ENCODE measurements around the gene NFIC.
"Not testable (repeated sequence)": the region's sequence is repeated elsewhere in the genome, so short reads cannot be mapped to it uniquely, and the experiment has no call there.

The NFIC gene

DNA sequence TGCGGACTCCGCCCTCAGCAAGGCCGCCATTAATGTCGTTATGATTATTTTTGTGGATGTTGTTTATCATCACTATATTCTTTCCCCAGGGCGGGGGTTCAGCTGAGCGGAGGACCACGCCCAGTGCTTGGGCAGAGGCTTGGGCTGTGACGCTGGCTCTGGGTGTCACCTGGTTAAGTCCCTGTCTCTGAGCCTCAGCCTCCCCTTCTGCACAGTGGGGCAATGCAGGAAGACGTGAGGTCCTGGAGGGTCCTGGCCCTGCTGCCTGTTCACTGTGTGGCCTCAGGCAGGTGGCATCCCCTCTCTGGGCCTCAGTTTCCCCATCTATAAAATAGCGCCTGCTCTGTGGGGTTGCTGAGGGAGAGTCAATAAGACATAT, 32.5 kb downstream of the NFIC start:
- TF ChIP-seq ZNF70 (CRISPR knock-in tag; IDR thresholded peaks at IDR 0.05) (no peak), ISL1 (CRISPR knock-in tag; IDR thresholded peaks at IDR 0.05) (no peak), ZC3H10 (CRISPR knock-in tag; IDR thresholded peaks at IDR 0.05) (no peak)
- ATAC-seq = no peak

DNA sequence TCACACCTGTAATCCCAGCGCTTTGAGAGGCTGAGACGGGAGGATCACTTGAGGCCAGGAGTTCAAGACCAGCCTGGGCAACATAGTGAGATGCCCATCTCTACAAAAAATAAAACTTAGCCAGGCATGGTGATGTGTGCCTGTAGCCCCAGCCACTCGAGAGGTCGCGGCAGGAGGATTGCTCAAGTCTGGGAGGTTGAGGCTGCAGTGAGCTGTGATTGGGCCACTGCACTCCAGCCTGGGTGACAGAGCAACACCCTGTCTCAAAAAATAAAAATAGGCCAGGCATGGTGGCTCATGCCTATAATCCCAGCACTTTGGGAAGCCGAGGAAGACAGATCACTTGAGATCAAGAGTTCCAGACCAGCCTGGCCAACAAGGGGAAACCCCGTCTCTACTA, 32.9 kb downstream of the NFIC start:
- not testable (repeated sequence) for ATAC-seq

DNA sequence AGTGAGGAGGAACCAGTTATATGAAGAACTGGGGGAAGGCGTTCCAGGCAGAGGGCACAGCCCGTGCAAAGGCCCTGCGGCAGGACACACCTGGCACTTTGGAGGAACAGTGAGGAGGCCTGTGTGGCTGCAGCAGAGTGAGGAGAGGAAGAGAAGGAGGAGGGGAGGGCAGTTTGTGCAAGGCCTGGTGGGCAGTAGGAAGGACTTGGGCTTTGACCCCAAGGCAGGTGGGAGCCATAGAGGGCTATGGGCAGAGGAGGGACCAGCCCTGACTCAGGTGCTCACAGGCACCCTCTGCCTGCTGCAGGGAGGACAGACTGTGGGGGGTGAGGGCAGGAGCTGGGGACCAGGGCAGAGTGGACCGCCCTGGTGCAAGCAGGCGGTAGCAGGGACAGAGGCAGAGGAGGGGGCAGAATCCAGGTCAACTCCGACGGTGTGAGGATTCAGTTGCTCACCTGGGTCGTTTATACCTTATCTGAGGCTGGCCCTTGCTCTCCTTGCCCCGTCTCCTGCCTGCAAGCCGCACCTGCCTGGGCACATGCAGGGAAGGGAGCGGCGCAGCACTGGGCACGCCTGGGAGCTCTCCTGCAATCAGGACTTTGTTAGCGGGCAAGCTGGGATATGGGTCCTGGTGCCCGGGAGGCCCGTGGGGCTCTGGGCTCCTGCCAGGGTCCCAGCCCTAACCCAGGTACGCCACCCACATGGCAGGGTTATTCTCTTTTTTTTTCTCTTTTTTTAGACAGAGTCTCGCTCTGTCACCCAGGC, 34.8 kb downstream of the NFIC start:
- TF ChIP-seq, protein P1, sequence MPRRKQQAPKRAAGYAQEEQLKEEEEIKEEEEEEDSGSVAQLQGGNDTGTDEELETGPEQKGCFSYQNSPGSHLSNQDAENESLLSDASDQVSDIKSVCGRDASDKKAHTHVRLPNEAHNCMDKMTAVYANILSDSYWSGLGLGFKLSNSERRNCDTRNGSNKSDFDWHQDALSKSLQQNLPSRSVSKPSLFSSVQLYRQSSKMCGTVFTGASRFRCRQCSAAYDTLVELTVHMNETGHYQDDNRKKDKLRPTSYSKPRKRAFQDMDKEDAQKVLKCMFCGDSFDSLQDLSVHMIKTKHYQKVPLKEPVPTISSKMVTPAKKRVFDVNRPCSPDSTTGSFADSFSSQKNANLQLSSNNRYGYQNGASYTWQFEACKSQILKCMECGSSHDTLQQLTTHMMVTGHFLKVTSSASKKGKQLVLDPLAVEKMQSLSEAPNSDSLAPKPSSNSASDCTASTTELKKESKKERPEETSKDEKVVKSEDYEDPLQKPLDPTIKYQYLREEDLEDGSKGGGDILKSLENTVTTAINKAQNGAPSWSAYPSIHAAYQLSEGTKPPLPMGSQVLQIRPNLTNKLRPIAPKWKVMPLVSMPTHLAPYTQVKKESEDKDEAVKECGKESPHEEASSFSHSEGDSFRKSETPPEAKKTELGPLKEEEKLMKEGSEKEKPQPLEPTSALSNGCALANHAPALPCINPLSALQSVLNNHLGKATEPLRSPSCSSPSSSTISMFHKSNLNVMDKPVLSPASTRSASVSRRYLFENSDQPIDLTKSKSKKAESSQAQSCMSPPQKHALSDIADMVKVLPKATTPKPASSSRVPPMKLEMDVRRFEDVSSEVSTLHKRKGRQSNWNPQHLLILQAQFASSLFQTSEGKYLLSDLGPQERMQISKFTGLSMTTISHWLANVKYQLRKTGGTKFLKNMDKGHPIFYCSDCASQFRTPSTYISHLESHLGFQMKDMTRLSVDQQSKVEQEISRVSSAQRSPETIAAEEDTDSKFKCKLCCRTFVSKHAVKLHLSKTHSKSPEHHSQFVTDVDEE (CRISPR knock-in tag; IDR thresholded peaks at IDR 0.05) = no peak
- TF ChIP-seq, protein P2, sequence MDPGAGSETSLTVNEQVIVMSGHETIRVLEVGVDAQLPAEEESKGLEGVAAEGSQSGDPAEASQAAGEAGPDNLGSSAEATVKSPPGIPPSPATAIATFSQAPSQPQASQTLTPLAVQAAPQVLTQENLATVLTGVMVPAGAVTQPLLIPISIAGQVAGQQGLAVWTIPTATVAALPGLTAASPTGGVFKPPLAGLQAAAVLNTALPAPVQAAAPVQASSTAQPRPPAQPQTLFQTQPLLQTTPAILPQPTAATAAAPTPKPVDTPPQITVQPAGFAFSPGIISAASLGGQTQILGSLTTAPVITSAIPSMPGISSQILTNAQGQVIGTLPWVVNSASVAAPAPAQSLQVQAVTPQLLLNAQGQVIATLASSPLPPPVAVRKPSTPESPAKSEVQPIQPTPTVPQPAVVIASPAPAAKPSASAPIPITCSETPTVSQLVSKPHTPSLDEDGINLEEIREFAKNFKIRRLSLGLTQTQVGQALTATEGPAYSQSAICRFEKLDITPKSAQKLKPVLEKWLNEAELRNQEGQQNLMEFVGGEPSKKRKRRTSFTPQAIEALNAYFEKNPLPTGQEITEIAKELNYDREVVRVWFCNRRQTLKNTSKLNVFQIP (CRISPR knock-in tag; IDR thresholded peaks at IDR 0.05; ENCODE audit: borderline replicate concordance, low read depth) = no peak
- no peak for TF ChIP-seq ZNF565 (CRISPR knock-in tag; conservative IDR thresholded peaks at IDR 0.05; ENCODE audit: low read depth)
- no peak for TF ChIP-seq RARB (CRISPR knock-in tag; IDR thresholded peaks at IDR 0.05)
- TF ChIP-seq SNAI2 (CRISPR knock-in tag; IDR thresholded peaks at IDR 0.05) = no peak
- no peak for ATAC-seq

DNA sequence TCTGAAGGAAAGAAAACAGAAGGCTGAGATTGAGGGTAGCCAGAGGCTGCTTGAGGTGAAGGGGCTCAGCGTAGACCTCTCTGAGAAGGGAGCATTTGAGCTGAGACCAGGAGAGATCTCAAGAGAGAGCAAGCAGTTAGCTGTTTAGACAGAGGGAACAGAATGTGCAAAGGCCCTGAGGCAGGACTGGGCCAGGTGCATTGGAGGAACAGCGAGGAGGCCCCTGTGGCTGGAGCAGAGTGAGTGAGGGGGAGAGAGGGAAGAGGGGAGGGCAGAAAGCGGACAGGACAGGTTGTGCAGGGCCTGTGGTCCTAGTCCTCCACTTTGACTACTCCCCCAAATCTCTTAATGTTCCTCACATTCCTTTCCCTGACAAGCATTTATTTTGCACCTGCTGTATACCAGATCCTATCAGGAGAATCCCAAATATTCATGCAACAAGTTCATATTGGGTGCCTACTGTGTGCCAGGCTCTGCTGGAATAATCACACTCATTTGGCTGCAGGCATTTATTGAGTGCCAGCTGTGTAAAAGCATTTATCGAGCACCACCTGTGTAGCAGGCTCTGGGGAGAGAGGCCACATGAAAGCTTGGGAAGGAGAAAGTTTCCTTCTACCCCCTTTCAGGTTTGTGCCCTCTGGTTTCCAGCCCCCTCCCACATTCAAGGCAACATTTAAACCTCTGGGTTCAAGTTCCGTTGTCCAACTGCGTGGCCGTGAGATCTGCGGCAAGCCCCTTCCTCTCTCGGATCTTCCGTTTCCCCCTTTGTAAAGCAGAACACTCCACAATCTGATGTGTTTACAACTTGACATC, 36.5 kb downstream of the NFIC start:
- no peak for ATAC-seq

DNA sequence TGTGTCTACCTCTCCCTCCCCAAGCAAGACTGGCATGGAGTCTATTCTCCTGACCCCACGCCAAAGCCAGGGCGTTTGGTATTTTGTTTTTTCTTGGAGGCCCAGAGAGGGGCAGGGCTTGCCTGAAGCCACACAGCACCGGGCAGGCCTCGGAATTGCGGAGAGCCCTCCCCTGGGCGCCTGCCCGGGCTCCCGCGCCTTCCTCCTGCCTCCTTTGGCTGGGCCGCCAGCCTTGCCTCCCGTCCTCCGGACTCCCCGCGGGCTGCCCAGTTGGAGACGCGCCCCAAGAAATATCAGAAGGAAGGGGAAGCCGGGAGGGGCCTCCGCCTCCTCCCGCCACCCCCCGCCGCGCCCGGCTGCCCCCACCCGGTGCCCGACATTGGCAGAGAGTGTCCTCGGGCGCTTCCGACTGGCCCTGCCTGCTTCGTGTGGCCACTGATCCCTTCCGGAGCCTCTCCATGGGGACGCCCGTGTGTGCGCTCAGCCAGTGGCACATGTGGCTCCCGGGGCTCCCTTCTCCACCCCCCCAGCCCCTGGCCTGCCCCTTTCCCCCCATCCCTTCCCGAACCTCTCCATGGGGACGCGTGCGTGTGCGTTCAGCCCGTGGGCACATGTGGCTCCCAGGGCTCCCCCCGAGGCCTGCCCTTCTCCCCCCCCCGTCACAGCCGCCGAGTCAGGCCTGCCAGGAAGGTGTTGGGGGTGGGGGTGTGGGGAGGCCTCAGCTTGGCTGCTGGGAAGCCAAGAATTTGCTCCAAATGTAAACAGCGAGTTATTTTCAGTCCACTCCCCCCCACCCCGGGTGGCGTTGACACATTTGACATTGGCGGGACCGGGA, 37.3 kb downstream of the NFIC start:
- peak; percentile 46 for ATAC-seq
- TF ChIP-seq ZNF565 (CRISPR knock-in tag; conservative IDR thresholded peaks at IDR 0.05; ENCODE audit: low read depth) (no peak), OSR1 (CRISPR knock-in tag; IDR thresholded peaks at IDR 0.05) (no peak), ARNTL (CRISPR knock-in tag; IDR thresholded peaks at IDR 0.05; ENCODE audit: borderline replicate concordance, low read depth) (no peak), ZFP3 (CRISPR knock-in tag; IDR thresholded peaks at IDR 0.05) (no peak), ZFP30 (CRISPR knock-in tag; IDR thresholded peaks at IDR 0.05) (no peak), TOX (CRISPR knock-in tag; IDR thresholded peaks at IDR 0.05; ENCODE audit: borderline replicate concordance) (no peak)
- TF ChIP-seq, protein P3, sequence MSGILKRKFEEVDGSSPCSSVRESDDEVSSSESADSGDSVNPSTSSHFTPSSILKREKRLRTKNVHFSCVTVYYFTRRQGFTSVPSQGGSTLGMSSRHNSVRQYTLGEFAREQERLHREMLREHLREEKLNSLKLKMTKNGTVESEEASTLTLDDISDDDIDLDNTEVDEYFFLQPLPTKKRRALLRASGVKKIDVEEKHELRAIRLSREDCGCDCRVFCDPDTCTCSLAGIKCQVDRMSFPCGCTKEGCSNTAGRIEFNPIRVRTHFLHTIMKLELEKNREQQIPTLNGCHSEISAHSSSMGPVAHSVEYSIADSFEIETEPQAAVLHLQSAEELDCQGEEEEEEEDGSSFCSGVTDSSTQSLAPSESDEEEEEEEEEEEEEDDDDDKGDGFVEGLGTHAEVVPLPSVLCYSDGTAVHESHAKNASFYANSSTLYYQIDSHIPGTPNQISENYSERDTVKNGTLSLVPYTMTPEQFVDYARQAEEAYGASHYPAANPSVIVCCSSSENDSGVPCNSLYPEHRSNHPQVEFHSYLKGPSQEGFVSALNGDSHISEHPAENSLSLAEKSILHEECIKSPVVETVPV (CRISPR knock-in tag; IDR thresholded peaks at IDR 0.05) = no peak

More for the DNA sequence above, 36.5 kb downstream of the NFIC start:
- TF ChIP-seq PPARA (CRISPR knock-in tag; IDR thresholded peaks at IDR 0.05; ENCODE audit: borderline replicate concordance) = no peak
- TF ChIP-seq BACH2 (CRISPR knock-in tag; IDR thresholded peaks at IDR 0.05; ENCODE audit: borderline replicate concordance) = no peak
- no peak for TF ChIP-seq SNAI2 (CRISPR knock-in tag; IDR thresholded peaks at IDR 0.05)
- no peak for TF ChIP-seq TOX (CRISPR knock-in tag; IDR thresholded peaks at IDR 0.05; ENCODE audit: borderline replicate concordance)
- TF ChIP-seq, protein P2 (CRISPR knock-in tag; IDR thresholded peaks at IDR 0.05; ENCODE audit: borderline replicate concordance, low read depth) = no peak
- TF ChIP-seq OSR1 (CRISPR knock-in tag; IDR thresholded peaks at IDR 0.05) = no peak
- no peak for TF ChIP-seq ISL1 (CRISPR knock-in tag; IDR thresholded peaks at IDR 0.05)
- no peak for TF ChIP-seq RARB (CRISPR knock-in tag; IDR thresholded peaks at IDR 0.05)
- TF ChIP-seq, protein P4, sequence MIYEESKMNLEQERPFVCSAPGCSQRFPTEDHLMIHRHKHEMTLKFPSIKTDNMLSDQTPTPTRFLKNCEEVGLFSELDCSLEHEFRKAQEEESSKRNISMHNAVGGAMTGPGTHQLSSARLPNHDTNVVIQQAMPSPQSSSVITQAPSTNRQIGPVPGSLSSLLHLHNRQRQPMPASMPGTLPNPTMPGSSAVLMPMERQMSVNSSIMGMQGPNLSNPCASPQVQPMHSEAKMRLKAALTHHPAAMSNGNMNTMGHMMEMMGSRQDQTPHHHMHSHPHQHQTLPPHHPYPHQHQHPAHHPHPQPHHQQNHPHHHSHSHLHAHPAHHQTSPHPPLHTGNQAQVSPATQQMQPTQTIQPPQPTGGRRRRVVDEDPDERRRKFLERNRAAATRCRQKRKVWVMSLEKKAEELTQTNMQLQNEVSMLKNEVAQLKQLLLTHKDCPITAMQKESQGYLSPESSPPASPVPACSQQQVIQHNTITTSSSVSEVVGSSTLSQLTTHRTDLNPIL (CRISPR knock-in tag; IDR thresholded peaks at IDR 0.05; ENCODE audit: low read depth) = no peak
- TF ChIP-seq CSDC2 (CRISPR knock-in tag; IDR thresholded peaks at IDR 0.05) = no peak
- no peak for TF ChIP-seq TCF4 (CRISPR knock-in tag; IDR thresholded peaks at IDR 0.05; ENCODE audit: borderline replicate concordance)
- TF ChIP-seq ZFP3 (CRISPR knock-in tag; IDR thresholded peaks at IDR 0.05) = no peak
- TF ChIP-seq ZC3H10 (CRISPR knock-in tag; IDR thresholded peaks at IDR 0.05) = no peak
